HepG2 (cell line): ENCODE data around the gene SDHAF3.

Experiments
- CREB1 ChIP-seq, 2 experiments: fragments of 450-650 bp in 1 of 2; IDR thresholded peaks; 2 replicates each; pipeline ENCODE4 v1.6.1; 2016 to 2017; ENCODE audit warnings: control low read depth in 1 of 2, mild to moderate bottlenecking in 1 of 2, missing compliant biosample characterization in 1 of 2, missing genetic modification characterization in 1 of 2
- HIVEP1 ChIP-seq: sonication (generic); formaldehyde crosslinking; IDR thresholded peaks from 2 replicates; pipeline ENCODE4 v1.4.0; 2020; ENCODE audit warnings: mild to moderate bottlenecking, missing genetic modification reagents
- HNRNPL ChIP-seq: fragments of 200-400 bp; formaldehyde crosslinking; IDR thresholded peaks from 2 replicates; pipeline ENCODE4 v1.6.1; 2017; ENCODE audit warnings: mild to moderate bottlenecking, low read depth, low read length
- TARDBP ChIP-seq: sonication (generic); formaldehyde crosslinking; IDR thresholded peaks from 2 replicates; pipeline ENCODE4 v1.8.0; 2022; ENCODE audit warnings: mild to moderate bottlenecking, missing genetic modification reagents
- TP53 ChIP-seq: sonication (generic); formaldehyde crosslinking; conservative IDR thresholded peaks from 2 replicates; pipeline ENCODE4 v1.4.0; 2020; ENCODE audit warnings: missing genetic modification reagents
- ZFP36 ChIP-seq: fragments of 150-350 bp; IDR thresholded peaks from 2 replicates; pipeline ENCODE4 v1.6.1; 2018; ENCODE audit warnings: borderline replicate concordance, low read length, low read depth; ENCODE audit not compliant: partially characterized antibody
- TF ChIP-seq, protein P1 (sequence below): sonication (generic); formaldehyde crosslinking; IDR thresholded peaks from 2 replicates; pipeline ENCODE4 v1.4.0; 2020; ENCODE audit warnings: mild to moderate bottlenecking, missing genetic modification reagents

DNA sequence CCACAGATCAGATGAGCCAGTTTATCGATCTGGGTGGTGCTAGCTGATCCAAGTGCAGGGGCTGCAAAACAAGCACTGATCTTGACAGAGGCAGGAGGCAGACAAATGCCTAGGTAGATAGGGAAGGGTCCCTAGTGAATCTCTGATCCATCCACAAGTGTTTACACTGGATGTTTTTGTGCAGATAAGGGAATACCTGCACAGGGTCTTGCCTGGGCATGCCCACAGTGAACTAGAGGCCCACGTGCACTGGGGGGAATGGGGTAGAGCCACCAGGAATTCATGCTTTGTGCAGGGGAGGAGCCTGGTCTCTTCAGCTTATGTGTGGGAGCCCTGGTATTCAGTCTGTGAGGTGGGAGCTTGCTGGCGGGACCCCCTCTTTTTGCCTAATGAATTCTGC is 50.3 kb downstream of the SDHAF3 start:
- TF ChIP-seq CREB1 (IDR thresholded peaks at IDR 0.05): no peak
- TF ChIP-seq CREB1 (CRISPR knock-in tag; IDR thresholded peaks at IDR 0.05): no peak
- no peak for TF ChIP-seq HIVEP1 (CRISPR knock-in tag)
- TF ChIP-seq TP53 (CRISPR knock-in tag): peak; percentile 99
- no peak for TF ChIP-seq TARDBP (CRISPR knock-in tag)
- TF ChIP-seq ZFP36: no peak
- no peak for TF ChIP-seq HNRNPL
- TF ChIP-seq, protein P1, sequence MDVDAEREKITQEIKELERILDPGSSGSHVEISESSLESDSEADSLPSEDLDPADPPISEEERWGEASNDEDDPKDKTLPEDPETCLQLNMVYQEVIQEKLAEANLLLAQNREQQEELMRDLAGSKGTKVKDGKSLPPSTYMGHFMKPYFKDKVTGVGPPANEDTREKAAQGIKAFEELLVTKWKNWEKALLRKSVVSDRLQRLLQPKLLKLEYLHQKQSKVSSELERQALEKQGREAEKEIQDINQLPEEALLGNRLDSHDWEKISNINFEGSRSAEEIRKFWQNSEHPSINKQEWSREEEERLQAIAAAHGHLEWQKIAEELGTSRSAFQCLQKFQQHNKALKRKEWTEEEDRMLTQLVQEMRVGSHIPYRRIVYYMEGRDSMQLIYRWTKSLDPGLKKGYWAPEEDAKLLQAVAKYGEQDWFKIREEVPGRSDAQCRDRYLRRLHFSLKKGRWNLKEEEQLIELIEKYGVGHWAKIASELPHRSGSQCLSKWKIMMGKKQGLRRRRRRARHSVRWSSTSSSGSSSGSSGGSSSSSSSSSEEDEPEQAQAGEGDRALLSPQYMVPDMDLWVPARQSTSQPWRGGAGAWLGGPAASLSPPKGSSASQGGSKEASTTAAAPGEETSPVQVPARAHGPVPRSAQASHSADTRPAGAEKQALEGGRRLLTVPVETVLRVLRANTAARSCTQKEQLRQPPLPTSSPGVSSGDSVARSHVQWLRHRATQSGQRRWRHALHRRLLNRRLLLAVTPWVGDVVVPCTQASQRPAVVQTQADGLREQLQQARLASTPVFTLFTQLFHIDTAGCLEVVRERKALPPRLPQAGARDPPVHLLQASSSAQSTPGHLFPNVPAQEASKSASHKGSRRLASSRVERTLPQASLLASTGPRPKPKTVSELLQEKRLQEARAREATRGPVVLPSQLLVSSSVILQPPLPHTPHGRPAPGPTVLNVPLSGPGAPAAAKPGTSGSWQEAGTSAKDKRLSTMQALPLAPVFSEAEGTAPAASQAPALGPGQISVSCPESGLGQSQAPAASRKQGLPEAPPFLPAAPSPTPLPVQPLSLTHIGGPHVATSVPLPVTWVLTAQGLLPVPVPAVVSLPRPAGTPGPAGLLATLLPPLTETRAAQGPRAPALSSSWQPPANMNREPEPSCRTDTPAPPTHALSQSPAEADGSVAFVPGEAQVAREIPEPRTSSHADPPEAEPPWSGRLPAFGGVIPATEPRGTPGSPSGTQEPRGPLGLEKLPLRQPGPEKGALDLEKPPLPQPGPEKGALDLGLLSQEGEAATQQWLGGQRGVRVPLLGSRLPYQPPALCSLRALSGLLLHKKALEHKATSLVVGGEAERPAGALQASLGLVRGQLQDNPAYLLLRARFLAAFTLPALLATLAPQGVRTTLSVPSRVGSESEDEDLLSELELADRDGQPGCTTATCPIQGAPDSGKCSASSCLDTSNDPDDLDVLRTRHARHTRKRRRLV: no peak
